Measurements from ENCODE around the gene USP5. TPM values are rescaled to one million over a fixed set of nuclear protein-coding genes. Genes with fewer than 3 reads are reported as not detected.

The USP5 gene
- total RNA-seq, 1 donor: 84.0 TPM

- no peak for TF ChIP-seq CTCF (IDR thresholded peaks at IDR 0.05; ENCODE audit: insufficient read depth, low read length)
- DNase-seq (ENCODE audit: low read depth): no peak
- no peak overlapping the region for H3K4me3 ChIP-seq (ENCODE audit: low read depth, low read length)
These were observed 34.9 kb upstream of the USP5 start for GRCh38 chr12:6817098-6817497.

- H3K4me3 ChIP-seq (ENCODE audit: low read depth, low read length): no peak overlapping the region
These were observed 34.2 kb upstream of the USP5 start for GRCh38 chr12:6817662-6818157.

GRCh38 chr12:6818222-6818621 lies 33.7 kb upstream of the USP5 start:
- no peak for DNase-seq (ENCODE audit: low read depth)
- H3K4me3 ChIP-seq (ENCODE audit: low read depth, low read length): no peak overlapping the region
- TF ChIP-seq CTCF (IDR thresholded peaks at IDR 0.05; ENCODE audit: insufficient read depth, low read length): no peak

More at GRCh38 chr12:6817662-6818157, 34.2 kb upstream of the USP5 start:
- no peak for DNase-seq (ENCODE audit: low read depth)
- TF ChIP-seq CTCF (IDR thresholded peaks at IDR 0.05; ENCODE audit: insufficient read depth, low read length): no peak

- no peak for DNase-seq (ENCODE audit: low read depth)
- no peak overlapping the region for H3K4me3 ChIP-seq (ENCODE audit: low read depth, low read length)
- no peak for TF ChIP-seq CTCF (IDR thresholded peaks at IDR 0.05; ENCODE audit: insufficient read depth, low read length)
These were observed 33.3 kb upstream of the USP5 start for GRCh38 chr12:6818645-6819044.

- no peak overlapping the region for H3K4me3 ChIP-seq (ENCODE audit: low read depth, low read length)
- no peak for TF ChIP-seq CTCF (IDR thresholded peaks at IDR 0.05; ENCODE audit: insufficient read depth, low read length)
- DNase-seq (ENCODE audit: low read depth): no peak
These were observed 32.6 kb upstream of the USP5 start for GRCh38 chr12:6819106-6820030.

GRCh38 chr12:6820166-6820565 lies 31.8 kb upstream of the USP5 start:
- DNase-seq (ENCODE audit: low read depth): no peak
- H3K4me3 ChIP-seq (ENCODE audit: low read depth, low read length): no peak overlapping the region
- no peak for TF ChIP-seq CTCF (IDR thresholded peaks at IDR 0.05; ENCODE audit: insufficient read depth, low read length)

All from fibroblast of the aortic adventitia (primary cell).